Mesodermal cell (in vitro differentiated cells): ENCODE results near the gene LARP1.
A peak's percentile ranks its signal among the peaks of the same experiment; 100 is the strongest.

Source experiments
- H3K27ac ChIP-seq: 2 replicates; pipeline ENCODE4 v1.7.0; 2013; ENCODE audit warnings: mild to moderate bottlenecking, low read depth, low read length, moderate library complexity; ENCODE audit not compliant: severe bottlenecking
- H3K36me3 ChIP-seq: 2 replicates; pipeline ENCODE4 v1.7.1; 2013; ENCODE audit warnings: mild to moderate bottlenecking, low read length, moderate library complexity; ENCODE audit not compliant: control insufficient read depth, insufficient read depth
- H3K4me1 ChIP-seq: one replicate; pipeline ENCODE4 v1.7.1; 2013; ENCODE audit warnings: mild to moderate bottlenecking, low read length; ENCODE audit not compliant: insufficient read depth, control insufficient read depth, poor library complexity, severe bottlenecking
- H3K4me3 ChIP-seq: 2 replicates; pipeline ENCODE4 v1.7.0; 2013; ENCODE audit warnings: low read length, control low read depth, mild to moderate bottlenecking; ENCODE audit not compliant: insufficient read depth, poor library complexity, severe bottlenecking; ENCODE audit errors: extremely low read depth
- H3K9me3 ChIP-seq: 2 replicates; pipeline ENCODE4 v1.7.1; 2013; ENCODE audit warnings: mild to moderate bottlenecking, low read length, moderate library complexity; ENCODE audit not compliant: control insufficient read depth
- WGBS, 2 experiments: methylation state at CpG; one replicate each; pipeline ENCODE4 v1.1.5; 2013; ENCODE audit warnings: missing lambda C conversion rate in 2 of 2; ENCODE audit not compliant: insufficient coverage in 2 of 2; 5-methylcytosine and 5-hydroxymethylcytosine counted together

The LARP1 gene

DNA sequence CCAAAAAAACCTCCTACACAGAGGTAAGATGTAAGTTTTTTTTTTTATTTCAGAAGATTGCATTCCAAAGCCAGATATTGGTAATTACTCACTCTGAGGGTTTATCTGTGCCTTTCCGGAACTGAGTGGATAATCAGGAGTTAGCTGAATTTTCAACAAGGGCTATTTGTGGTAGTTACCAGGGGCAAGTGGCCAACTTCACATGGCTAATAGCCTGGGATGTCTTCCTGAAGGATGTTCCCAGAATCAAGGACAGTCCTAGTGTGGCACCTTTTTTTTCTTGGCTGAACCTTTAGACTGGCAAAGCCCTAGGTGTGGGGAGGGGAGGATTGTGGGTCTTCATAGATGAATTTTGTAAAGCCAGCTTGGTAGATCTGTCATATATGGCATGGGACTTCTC, 7.1 kb downstream of the LARP1 start:
- H3K27ac ChIP-seq: no peak overlapping the region
- no peak overlapping the region for H3K4me3 ChIP-seq
- no peaks in the 10 kb centered on the region for H3K9me3 ChIP-seq
- H3K4me1 ChIP-seq: peaks cover 23% of the 10 kb centered on the region
- peaks cover 13% of the 10 kb centered on the region for H3K36me3 ChIP-seq
- 89 to 100% methylated on average over 1 of the region's 1 CpG for WGBS, 2 experiments

DNA sequence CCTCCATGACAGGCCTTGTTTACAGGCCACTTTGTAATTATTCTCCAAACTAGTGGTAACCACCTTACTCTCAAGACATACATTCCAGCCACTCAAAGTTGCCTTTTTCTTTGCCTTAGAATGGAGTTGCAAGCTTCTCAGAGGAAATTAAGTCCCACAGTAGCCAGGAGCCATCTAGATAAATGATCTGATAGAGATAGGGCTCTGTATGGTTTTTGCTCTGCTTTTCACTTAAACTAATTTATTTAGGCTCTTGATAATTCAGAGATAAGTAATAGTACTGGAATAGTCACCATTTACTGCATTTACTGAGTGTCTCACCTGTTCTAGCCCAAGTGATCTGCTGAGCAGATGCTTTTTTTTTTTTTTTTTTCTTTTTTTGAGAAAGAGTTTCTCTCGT, 7.5 kb downstream of the LARP1 start:
- Histone ChIP-seq H3K4me1 (peaks cover 23% of the 10 kb centered on the region), H3K27ac (no peak overlapping the region), H3K4me3 (no peak overlapping the region), H3K36me3 (peaks cover 16% of the 10 kb centered on the region), H3K9me3 (no peaks in the 10 kb centered on the region)
- no CpG with 5 or more reads among the region's 1 CpG for WGBS, 2 experiments

DNA sequence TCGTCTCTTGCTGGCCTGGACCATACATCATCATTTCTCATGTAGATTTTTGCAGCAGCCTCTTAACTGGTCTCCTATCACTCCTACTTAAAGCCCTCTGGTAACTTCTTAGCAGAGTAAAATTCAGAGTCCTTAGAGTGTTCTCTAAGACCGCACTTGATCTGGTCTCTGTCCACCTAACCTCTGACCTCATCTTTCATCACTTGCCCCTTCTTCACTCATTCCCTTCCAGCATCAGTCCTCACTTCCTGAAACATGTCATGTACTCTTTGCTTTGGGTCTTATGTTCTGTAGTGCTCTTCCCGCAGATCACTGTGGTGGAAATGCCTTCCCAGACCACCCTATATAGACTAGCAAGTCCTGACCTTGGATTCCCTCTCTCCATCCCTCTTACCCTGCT, 9.8 kb downstream of the LARP1 start:
- Histone ChIP-seq H3K9me3 (no peaks in the 10 kb centered on the region), H3K36me3 (peaks cover 16% of the 10 kb centered on the region), H3K27ac (no peak overlapping the region), H3K4me3 (no peak overlapping the region), H3K4me1 (peaks cover 23% of the 10 kb centered on the region)
- WGBS, 2 experiments: 86 to 93% methylated on average over 2 to 3 of the region's 3 CpGs

DNA sequence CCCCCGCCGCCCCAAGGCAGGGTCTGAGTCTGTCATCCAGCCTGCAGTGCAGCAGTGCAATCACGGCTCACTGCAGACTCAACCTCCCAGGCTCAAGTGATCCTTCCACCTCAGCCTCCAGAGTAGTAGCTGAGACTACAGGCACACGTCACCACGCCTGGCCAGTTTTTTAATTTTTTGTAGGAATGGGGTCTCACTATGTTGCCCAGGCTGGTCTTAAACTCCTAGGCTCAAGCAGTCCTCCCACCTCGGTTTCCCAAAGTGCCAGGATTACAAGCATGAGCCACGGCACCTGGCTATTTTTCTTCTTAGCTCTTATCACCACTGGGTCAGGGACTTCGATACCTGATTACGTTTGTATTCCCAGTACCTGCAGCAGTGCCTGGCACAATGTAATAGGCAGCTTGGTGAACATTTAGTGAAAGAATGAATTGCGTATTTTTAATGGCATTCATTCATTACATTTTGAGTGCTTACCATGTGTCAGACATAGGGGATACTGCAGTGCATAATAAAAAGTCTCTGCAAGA, 10.3 kb downstream of the LARP1 start:
- no peaks in the 10 kb centered on the region for H3K9me3 ChIP-seq
- 87 to 95% methylated on average over 7 to 8 of the region's 10 CpGs for WGBS, 2 experiments
- H3K36me3 ChIP-seq: peaks cover 16% of the 10 kb centered on the region
- H3K27ac ChIP-seq: no peak overlapping the region
- no peak overlapping the region for H3K4me3 ChIP-seq
- peaks cover 27% of the 10 kb centered on the region for H3K4me1 ChIP-seq

DNA sequence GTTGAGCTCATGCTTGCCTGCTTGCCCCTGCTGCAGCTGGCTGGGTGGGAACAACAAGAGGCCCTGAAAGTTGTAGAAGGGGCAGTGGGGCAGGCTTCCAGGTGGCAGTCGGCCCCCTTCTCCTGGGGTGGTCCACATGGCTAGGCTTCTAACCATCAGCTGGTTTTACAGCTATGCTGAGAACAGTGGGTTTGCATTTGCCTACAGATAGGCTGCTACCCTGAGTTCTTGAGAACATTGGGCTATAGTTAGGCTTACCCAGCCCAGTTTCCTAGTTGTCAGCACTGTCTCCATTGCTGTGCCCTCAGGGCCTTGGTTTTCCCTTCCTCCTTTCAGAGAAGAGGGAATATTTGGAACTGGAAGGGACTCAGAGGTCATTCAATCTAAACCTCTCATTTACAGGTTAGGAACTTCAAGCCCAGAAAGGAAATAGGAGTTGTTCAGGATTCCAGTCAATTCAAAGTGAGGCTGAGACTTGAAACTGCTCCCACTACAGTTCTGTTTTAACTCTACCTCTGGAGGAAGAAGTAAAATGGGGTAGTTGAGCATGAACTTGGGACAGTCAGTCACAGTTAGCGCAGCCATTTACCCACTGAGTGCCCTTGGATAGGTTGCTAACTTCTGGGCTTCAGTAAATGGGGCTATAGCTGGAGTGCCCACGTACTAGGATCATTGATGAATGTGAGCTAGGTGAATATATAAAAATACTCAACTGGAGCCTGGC, 11.5 kb downstream of the LARP1 start:
- H3K4me3 ChIP-seq: no peak overlapping the region
- peaks cover 8% of the 10 kb centered on the region for H3K36me3 ChIP-seq
- no peaks in the 10 kb centered on the region for H3K9me3 ChIP-seq
- H3K4me1 ChIP-seq: peaks cover 29% of the 10 kb centered on the region
- 89 to 92% methylated on average over 3 of the region's 3 CpGs for WGBS, 2 experiments
- H3K27ac ChIP-seq: no peak overlapping the region

DNA sequence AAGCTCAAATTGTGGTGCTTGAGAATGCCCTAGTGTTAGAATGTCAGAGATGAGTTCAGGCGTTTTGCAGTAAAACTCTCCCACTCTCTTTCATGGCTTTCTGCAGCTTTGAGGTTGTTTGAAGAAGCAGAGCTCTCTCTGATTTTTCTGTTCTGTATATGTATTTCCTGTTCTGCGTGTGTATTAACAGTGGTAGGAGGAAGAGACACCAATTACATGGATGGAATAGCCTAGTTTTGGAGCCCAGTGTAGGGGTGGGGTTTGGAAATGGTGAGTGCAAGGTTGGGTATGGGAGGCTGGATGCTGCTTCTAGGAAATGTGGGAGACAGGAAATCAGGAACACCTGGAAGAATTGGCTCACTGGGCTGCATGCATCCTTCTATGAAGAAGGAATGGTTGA, 12.4 kb downstream of the LARP1 start:
- Histone ChIP-seq H3K4me3 (no peak overlapping the region), H3K4me1 (peaks cover 29% of the 10 kb centered on the region), H3K9me3 (no peaks in the 10 kb centered on the region), H3K27ac (no peak overlapping the region), H3K36me3 (peaks cover 8% of the 10 kb centered on the region)
- 93 to 100% methylated on average over 1 of the region's 2 CpGs for WGBS, 2 experiments

DNA sequence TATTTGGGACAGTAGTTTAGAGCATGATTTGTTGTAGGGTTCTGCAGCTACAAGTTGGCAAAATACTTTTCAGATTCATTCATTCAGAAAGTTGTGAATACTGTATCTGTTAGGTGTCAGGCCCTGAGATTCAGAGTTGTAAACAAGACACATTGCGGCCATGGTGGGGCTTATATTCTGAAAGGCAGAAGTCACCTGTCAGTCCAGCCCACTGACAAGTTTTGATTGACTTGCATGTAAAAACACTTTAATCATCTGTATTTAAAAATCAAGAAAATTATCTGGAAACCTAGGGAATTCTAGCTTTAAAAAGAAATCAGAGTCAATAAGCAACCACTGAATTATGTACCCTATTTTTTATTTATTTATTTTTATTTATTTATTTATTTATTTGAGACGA, 13.0 kb downstream of the LARP1 start:
- no peak overlapping the region for H3K4me3 ChIP-seq

DNA sequence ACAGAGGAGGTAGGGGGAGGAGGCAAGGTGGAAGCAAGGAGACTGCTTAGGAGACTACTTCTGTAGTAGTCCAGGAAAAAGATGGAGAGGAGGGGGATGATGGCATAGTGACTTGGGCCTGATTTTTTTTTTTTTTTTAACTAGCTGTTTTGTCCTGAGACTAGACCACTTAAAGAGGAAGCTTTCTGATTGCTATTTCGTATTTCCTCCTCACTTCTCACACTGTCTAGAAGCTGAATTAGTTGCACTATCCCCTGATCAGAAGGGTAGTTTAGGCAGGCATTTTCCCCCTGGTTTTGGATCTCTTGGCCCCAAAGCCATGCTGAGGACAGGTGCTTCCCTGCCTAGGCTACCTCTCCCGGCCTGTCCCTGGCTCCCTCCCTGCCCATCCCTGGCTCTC, 14.9 kb downstream of the LARP1 start:
- H3K4me1 ChIP-seq: peaks cover 34% of the 10 kb centered on the region
- H3K36me3 ChIP-seq: peaks cover 10% of the 10 kb centered on the region
- H3K9me3 ChIP-seq: no peaks in the 10 kb centered on the region
- peak overlapping the region; percentile 23 for H3K27ac ChIP-seq
- no CpG with 5 or more reads among the region's 2 CpGs for WGBS, 2 experiments
- H3K4me3 ChIP-seq: no peak overlapping the region

More for the DNA sequence above, 13.0 kb downstream of the LARP1 start:
- peaks cover 7% of the 10 kb centered on the region for H3K36me3 ChIP-seq
- peaks cover 33% of the 10 kb centered on the region for H3K4me1 ChIP-seq
- no peaks in the 10 kb centered on the region for H3K9me3 ChIP-seq
- H3K27ac ChIP-seq: no peak overlapping the region
- no CpG with 5 or more reads among the region's 2 CpGs for WGBS, 2 experiments

DNA sequence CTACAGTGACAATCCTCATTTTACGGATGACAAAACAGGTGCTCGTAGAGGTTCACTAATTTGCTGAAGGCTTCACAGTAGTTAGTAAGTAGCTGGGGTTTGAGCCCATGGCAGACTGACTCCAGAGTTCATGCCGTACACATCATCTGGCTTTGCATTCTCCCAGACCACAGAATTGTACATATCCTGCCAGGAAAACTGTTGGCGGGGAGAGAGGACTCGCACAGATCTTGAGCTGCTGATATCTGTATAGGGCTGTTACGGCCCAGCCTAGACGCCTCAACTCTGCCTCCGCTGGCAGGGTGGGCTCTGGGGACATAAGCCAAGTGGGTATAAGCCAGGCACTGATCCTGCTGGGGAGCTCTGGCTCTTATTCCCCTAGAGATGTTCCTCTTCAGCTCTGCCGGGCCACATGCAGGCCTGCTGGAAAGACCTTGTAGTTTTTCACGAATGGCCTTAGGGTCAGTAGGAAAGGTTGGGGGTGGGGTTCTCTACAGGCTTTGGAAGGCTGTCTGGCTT, 16.3 kb downstream of the LARP1 start:
- no peak overlapping the region for H3K4me3 ChIP-seq
- H3K36me3 ChIP-seq: peaks cover 14% of the 10 kb centered on the region
- WGBS, 2 experiments: 70 to 72% methylated on average over 9 to 10 of the region's 10 CpGs
- peak overlapping the region; percentile 39 for H3K27ac ChIP-seq
- peaks cover 34% of the 10 kb centered on the region for H3K4me1 ChIP-seq
- no peaks in the 10 kb centered on the region for H3K9me3 ChIP-seq

DNA sequence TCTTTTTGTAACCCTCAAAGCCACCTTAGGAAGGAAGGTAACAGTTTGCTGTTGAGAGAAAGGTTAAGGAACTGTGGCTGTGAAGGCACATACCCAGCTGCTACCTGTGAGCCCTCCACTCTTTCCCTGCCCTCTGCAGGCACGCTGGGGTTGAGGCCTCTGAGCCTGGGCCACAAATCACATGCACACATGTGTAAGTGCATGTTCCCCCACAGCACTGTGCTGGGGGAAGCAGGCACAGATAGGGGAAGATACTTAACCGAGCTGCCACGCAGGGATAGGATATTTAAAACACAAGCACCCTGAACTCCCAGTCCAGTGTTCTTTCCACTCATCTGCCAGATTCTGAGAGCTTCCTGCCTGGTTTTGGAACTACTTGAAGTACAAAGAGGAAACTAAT, 18.1 kb downstream of the LARP1 start:
- Histone ChIP-seq H3K4me3 (no peak overlapping the region), H3K4me1 (peaks cover 32% of the 10 kb centered on the region), H3K27ac (no peak overlapping the region), H3K36me3 (peaks cover 13% of the 10 kb centered on the region), H3K9me3 (no peaks in the 10 kb centered on the region)
- WGBS, 2 experiments: 97 to 100% methylated on average over 1 to 3 of the region's 3 CpGs

DNA sequence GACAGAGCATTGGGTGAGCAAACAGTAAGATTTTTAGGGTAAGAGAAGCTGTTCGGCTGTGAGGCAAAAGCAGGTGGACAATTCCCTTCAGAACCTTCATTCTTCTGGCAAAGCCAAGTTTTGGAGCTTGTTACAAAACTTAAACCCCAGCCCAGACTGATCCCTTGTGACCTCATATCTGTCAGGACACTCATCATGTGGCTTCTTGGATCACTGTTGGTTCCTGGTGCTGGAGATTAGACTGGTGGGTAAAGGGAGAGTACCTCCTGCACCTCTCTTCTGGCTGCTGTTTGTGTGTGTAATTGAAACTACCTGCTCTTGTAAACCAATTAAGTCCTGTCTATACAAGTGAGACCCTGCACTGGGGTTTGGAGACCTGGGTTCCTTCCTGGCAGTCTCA, 21.0 kb downstream of the LARP1 start:
- 83 to 100% methylated on average over 1 of the region's 1 CpG for WGBS, 2 experiments
- Histone ChIP-seq H3K9me3 (no peaks in the 10 kb centered on the region), H3K4me1 (peaks cover 22% of the 10 kb centered on the region), H3K27ac (peak overlapping the region; percentile 19), H3K4me3 (no peak overlapping the region), H3K36me3 (peaks cover 28% of the 10 kb centered on the region)
